Gastroesophageal sphincter (tissue), 4 donors: ENCODE measurements around the gene EIPR1. TPM values are rescaled to one million over a fixed set of nuclear protein-coding genes. Genes with fewer than 3 reads are reported as not detected.

Source experiments
- ATAC-seq: fragments of 150-250 bp; one replicate; pipeline ENCODE4 v1.9.1; 2016; ENCODE audit warnings: mild to moderate bottlenecking, moderate library complexity
- H3K27ac ChIP-seq, 4 donors: fragments of 200-600 bp; sonication (generic) in 3 of 4; 1 replicate in 3 of 4; 2 replicates in 1 of 4; pipeline ENCODE4 v1.5.1; 2016 to 2019
- H3K27me3 ChIP-seq: fragments of 200-600 bp; sonication (generic); one replicate; pipeline ENCODE4 v1.5.1; 2019
- H3K36me3 ChIP-seq, 2 donors: fragments of 200-600 bp; sonication (generic); one replicate each; pipeline ENCODE4 v1.5.1; 2019; ENCODE audit warnings: control low read depth in 1 of 2
- H3K4me1 ChIP-seq, 3 donors: fragments of 200-600 bp; sonication (generic); 1 replicate in 2 of 3; 2 replicates in 1 of 3; pipeline ENCODE4 v1.5.1; 2016 to 2019; ENCODE audit warnings: control low read depth in 2 of 3
- H3K4me3 ChIP-seq, 2 donors: fragments of 200-600 bp; sonication (generic); one replicate each; pipeline ENCODE4 v1.5.1; 2019; ENCODE audit warnings: mild to moderate bottlenecking in 1 of 2, moderate library complexity in 1 of 2
- H3K9me3 ChIP-seq, 3 donors: fragments of 200-600 bp; sonication (generic); one replicate each; pipeline ENCODE4 v1.5.1; 2017 to 2019; ENCODE audit warnings: control low read depth in 2 of 3
- CTCF ChIP-seq, 4 experiments: fragments of 200-600 bp in 2 of 4; fragments of 450-650 bp in 2 of 4; sonication (generic) in 1 of 4; IDR thresholded peaks; one replicate each; pipeline ENCODE4 v1.5.1; 2017 to 2019; ENCODE audit warnings: antibody characterized with exemption in 4 of 4, mild to moderate bottlenecking in 2 of 4, moderate library complexity in 2 of 4
- EP300 ChIP-seq: sonication (generic); formaldehyde crosslinking; IDR thresholded peaks from one replicate; pipeline ENCODE4 v1.6.1; 2017; ENCODE audit warnings: antibody characterized with exemption, mild to moderate bottlenecking
- POLR2A ChIP-seq, 2 donors: fragments of 450-650 bp; IDR thresholded peaks; one replicate each; pipeline ENCODE4 v1.6.1; 2017; ENCODE audit warnings: antibody characterized with exemption in 2 of 2, mild to moderate bottlenecking in 2 of 2, moderate library complexity in 1 of 2
- POLR2AphosphoS5 ChIP-seq: sonication (generic); formaldehyde crosslinking; IDR thresholded peaks from one replicate; pipeline ENCODE4 v1.6.1; 2017; ENCODE audit warnings: antibody characterized with exemption
- WGBS, 2 donors: methylation state at CpG; one replicate each; pipeline ENCODE4 v1.1.5; 2018; ENCODE audit warnings: low coverage in 1 of 2; 5-methylcytosine and 5-hydroxymethylcytosine counted together
- total RNA-seq, 4 donors: library from RNA; depleted of rRNA; stranded (reverse); fragments of >200 nt; gene quantifications; one replicate each; pipeline ENCODE4 v1.1.0, GENCODE V29; 2016

The EIPR1 gene
- total RNA-seq, 4 donors from 2014 or later = 11.3 to 26.8 (median 22.2) TPM

GRCh38 chr2:3179626-3180025 lies 198.0 kb downstream of the EIPR1 start:
- no peak for ATAC-seq
- Histone ChIP-seq H3K27ac (no peak overlapping the region), H3K4me3 (no peak overlapping the region), H3K36me3 (peaks cover 0 to 23% of the 10 kb centered on the region in 2 donors), H3K27me3 (no peaks in the 10 kb centered on the region), H3K9me3 (no peaks in the 10 kb centered on the region), H3K4me1 (no peaks in the 10 kb centered on the region)
- TF ChIP-seq CTCF (IDR thresholded peaks at IDR 0.05) (no peak), EP300 (no peak), POLR2AphosphoS5 (no peak), POLR2A (IDR thresholded peaks at IDR 0.05) (no peak)
- 93 to 100% methylated on average over 1 to 5 of the region's 11 CpGs for WGBS, 2 donors

GRCh38 chr2:3179208-3179607 lies 198.4 kb downstream of the EIPR1 start:
- H3K27ac ChIP-seq = no peak overlapping the region
- ATAC-seq = no peak
- TF ChIP-seq CTCF (IDR thresholded peaks at IDR 0.05) = no peak
- no peak for TF ChIP-seq POLR2AphosphoS5
- no peak for TF ChIP-seq POLR2A (IDR thresholded peaks at IDR 0.05)
- no peak for TF ChIP-seq EP300
- H3K4me3 ChIP-seq = no peak overlapping the region
- WGBS, 2 donors = 78% methylated on average over 13 of the region's 17 CpGs; no CpG with 5 or more reads in 1 of the 2 donors
- no peaks in the 10 kb centered on the region for H3K9me3 ChIP-seq
- H3K4me1 ChIP-seq = no peaks in the 10 kb centered on the region
- no peaks in the 10 kb centered on the region for H3K27me3 ChIP-seq
- H3K36me3 ChIP-seq = peaks cover 0 to 28% of the 10 kb centered on the region in 2 donors

GRCh38 chr2:3178578-3179031 lies 199.0 kb downstream of the EIPR1 start:
- Histone ChIP-seq H3K27me3 (no peaks in the 10 kb centered on the region), H3K9me3 (no peaks in the 10 kb centered on the region), H3K36me3 (peaks cover 0 to 29% of the 10 kb centered on the region in 2 donors), H3K27ac (no peak overlapping the region), H3K4me1 (no peaks in the 10 kb centered on the region), H3K4me3 (no peak overlapping the region)
- TF ChIP-seq POLR2AphosphoS5 (no peak), POLR2A (IDR thresholded peaks at IDR 0.05) (no peak), EP300 (no peak), CTCF (IDR thresholded peaks at IDR 0.05) (no peak)
- no peak for ATAC-seq
- WGBS, 2 donors = 80% methylated on average over 1 of the region's 7 CpGs; no CpG with 5 or more reads in 1 of the 2 donors

- no peak for ATAC-seq
- H3K27ac ChIP-seq = no peak overlapping the region
- TF ChIP-seq CTCF (IDR thresholded peaks at IDR 0.05) = no peak
- TF ChIP-seq EP300 = no peak
- no peak for TF ChIP-seq POLR2A (IDR thresholded peaks at IDR 0.05)
- no peak for TF ChIP-seq POLR2AphosphoS5
- no peaks in the 10 kb centered on the region for H3K4me1 ChIP-seq
- H3K27me3 ChIP-seq = no peaks in the 10 kb centered on the region
- no peak overlapping the region for H3K4me3 ChIP-seq
- H3K9me3 ChIP-seq = no peaks in the 10 kb centered on the region
- WGBS, 2 donors = 86 to 92% methylated on average over 2 to 10 of the region's 10 CpGs
- H3K36me3 ChIP-seq = peaks cover 0 to 35% of the 10 kb centered on the region in 2 donors
Measured at GRCh38 chr2:3177891-3178577, 199.6 kb downstream of the EIPR1 start.

GRCh38 chr2:3176869-3177255 lies 200.8 kb downstream of the EIPR1 start:
- TF ChIP-seq CTCF (IDR thresholded peaks at IDR 0.05) (no peak), POLR2AphosphoS5 (no peak), EP300 (no peak), POLR2A (IDR thresholded peaks at IDR 0.05) (no peak)
- Histone ChIP-seq H3K27ac (no peak overlapping the region), H3K36me3 (peaks cover 0 to 46% of the 10 kb centered on the region in 2 donors), H3K27me3 (no peaks in the 10 kb centered on the region), H3K9me3 (no peaks in the 10 kb centered on the region), H3K4me1 (no peaks in the 10 kb centered on the region), H3K4me3 (no peak overlapping the region)
- 97 to 98% methylated on average over 6 to 19 of the region's 25 CpGs for WGBS, 2 donors
- ATAC-seq = no peak
